Fibroblast of the aortic adventitia (primary cell): ENCODE data around the gene KMT5C. TPM values are rescaled to one million over a fixed set of nuclear protein-coding genes. Genes with fewer than 3 reads are reported as not detected.

Experiments
- DNase-seq: peaks from one replicate; pipeline ENCODE4 v3.0.0-alpha.2; 2010; ENCODE audit warnings: low read depth
- H3K4me3 ChIP-seq: 2 replicates; pipeline ENCODE4 v1.5.1; 2011; ENCODE audit warnings: low read depth, mild to moderate bottlenecking, control low read depth, low read length, moderate library complexity
- total RNA-seq: library from RNA; depleted of rRNA; stranded (reverse); fragments of >200 nt; gene quantifications from 2 replicates; pipeline ENCODE4 v1.2.3, GENCODE V29; 2012; ENCODE audit warnings: low replicate concordance
- TF ChIP-seq, protein P1 (sequence below): IDR thresholded peaks from 2 replicates; pipeline ENCODE4 v1.5.1; 2011; ENCODE audit warnings: mild to moderate bottlenecking, low read length, control low read depth, inconsistent platforms; ENCODE audit not compliant: insufficient read depth

The KMT5C gene
- 6.7 and 22.2 TPM in 2 replicates for total RNA-seq

- peak; percentile 100 for DNase-seq
- peak within 1 kb of the TSS; percentile 87 for H3K4me3 ChIP-seq
- TF ChIP-seq, protein P1, sequence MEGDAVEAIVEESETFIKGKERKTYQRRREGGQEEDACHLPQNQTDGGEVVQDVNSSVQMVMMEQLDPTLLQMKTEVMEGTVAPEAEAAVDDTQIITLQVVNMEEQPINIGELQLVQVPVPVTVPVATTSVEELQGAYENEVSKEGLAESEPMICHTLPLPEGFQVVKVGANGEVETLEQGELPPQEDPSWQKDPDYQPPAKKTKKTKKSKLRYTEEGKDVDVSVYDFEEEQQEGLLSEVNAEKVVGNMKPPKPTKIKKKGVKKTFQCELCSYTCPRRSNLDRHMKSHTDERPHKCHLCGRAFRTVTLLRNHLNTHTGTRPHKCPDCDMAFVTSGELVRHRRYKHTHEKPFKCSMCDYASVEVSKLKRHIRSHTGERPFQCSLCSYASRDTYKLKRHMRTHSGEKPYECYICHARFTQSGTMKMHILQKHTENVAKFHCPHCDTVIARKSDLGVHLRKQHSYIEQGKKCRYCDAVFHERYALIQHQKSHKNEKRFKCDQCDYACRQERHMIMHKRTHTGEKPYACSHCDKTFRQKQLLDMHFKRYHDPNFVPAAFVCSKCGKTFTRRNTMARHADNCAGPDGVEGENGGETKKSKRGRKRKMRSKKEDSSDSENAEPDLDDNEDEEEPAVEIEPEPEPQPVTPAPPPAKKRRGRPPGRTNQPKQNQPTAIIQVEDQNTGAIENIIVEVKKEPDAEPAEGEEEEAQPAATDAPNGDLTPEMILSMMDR, result peak; percentile 56
Measured at GRCh38 chr19:55339105-55339888, at the start of gene KMT5C. Gene KMT5C, plus strand, starts transcription at chr19:55339876. Its CDS starts 2,061 bp downstream, at chr19:55341937.

DNA sequence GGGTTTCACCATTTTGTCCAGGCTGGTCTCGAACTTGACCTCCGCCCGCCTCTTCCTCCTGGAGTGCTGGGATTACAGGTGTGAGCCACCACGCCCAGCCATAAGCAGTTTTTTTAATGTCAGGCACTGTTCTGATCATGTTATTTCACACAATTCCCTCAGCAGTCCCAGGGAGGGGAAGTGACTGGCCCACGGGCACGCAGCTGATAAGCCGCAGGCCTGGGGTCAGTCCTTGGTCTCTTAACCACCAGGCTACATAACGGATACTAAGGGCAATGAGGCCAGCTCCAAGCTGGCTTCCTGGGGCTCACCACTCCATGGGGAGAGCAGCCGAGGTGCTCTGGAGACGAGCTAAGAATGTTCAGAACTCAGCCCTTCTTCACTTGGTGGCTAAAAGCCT is 42.4 kb upstream of the KMT5C start:
- TF ChIP-seq, protein P1, result no peak
- no peak for DNase-seq
- H3K4me3 ChIP-seq, result no peak overlapping the region

DNA sequence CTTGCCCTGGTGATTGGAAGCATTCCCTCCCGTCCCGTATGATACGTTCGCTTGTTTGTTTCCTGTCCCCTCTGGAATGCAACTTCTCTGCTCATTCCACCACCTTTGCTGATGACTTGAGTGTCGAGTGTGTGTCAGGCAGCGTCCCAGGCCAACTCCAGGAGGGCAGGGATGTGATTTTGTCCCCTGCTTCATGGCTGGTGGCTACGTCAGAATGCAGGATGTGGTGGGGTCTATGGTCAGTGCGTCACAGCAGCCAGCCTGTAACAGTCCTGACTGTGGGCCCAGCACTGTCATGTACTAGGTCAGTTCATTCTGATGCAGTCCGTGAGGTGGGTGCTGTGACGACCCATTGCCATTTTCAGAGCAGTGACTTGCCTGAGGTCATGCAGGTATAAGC is 39.7 kb upstream of the KMT5C start:
- TF ChIP-seq, protein P1, result no peak
- no peak overlapping the region for H3K4me3 ChIP-seq
- no peak for DNase-seq

- TF ChIP-seq, protein P1, result no peak
- no peak overlapping the region for H3K4me3 ChIP-seq
- no peak for DNase-seq
Measured at GRCh38 chr19:55300886-55301458, 38.7 kb upstream of the KMT5C start.

- DNase-seq, result peak; percentile 75
- H3K4me3 ChIP-seq, result peak overlapping the region; percentile 55
- TF ChIP-seq, protein P1, result peak; percentile 88
Measured at GRCh38 chr19:55301459-55302317, 38.0 kb upstream of the KMT5C start.

- H3K4me3 ChIP-seq, result no peak overlapping the region
Measured at GRCh38 chr19:55302318-55302703, 37.4 kb upstream of the KMT5C start.

More at GRCh38 chr19:55302318-55302703, 37.4 kb upstream of the KMT5C start:
- TF ChIP-seq, protein P1, result no peak
- no peak for DNase-seq
